ENCODE data around the gene B3GALT5. TPM values are rescaled to one million over a fixed set of nuclear protein-coding genes. Genes with fewer than 3 reads are reported as not detected.

B3GALT5 gene
- total RNA-seq, 1 donor from 2014 or later = 2.5 TPM

- DNase-seq (ENCODE audit: low read depth) (no peak), FAIRE-seq (no peak)
- no peak overlapping the region for H3K4me3 Mint-ChIP-seq (ENCODE audit: unreplicated experiment)
- no peak overlapping the region for H3K4me2 ChIP-seq (ENCODE audit: low read length)
- H3K4me1 Mint-ChIP-seq (ENCODE audit: low read depth, unreplicated experiment) = peaks cover 40% of the 10 kb centered on the region
- no peak overlapping the region for H3K27ac ChIP-seq (ENCODE audit: low read depth, low read length)
- peaks cover 1% of the 10 kb centered on the region for H3K36me3 Mint-ChIP-seq (ENCODE audit: low read depth, unreplicated experiment)
- no peaks in the 10 kb centered on the region for H4K20me1 ChIP-seq (ENCODE audit: insufficient read depth, low read length)
- H3K79me2 ChIP-seq (ENCODE audit: insufficient read depth, low read length) = no peaks in the 10 kb centered on the region
- H3K9me3 ChIP-seq (ENCODE audit: insufficient read depth, low read depth, low read length) = no peaks in the 10 kb centered on the region
- H3K9me3 Mint-ChIP-seq (ENCODE audit: unreplicated experiment) = no peaks in the 10 kb centered on the region
- peaks cover 25% of the 10 kb centered on the region for H3K4me1 ChIP-seq (ENCODE audit: insufficient read depth, low read length)
- TF ChIP-seq EZH2 (IDR thresholded peaks at IDR 0.05; ENCODE audit: insufficient read depth, low read length) = no peak
- TF ChIP-seq CTCF (IDR thresholded peaks at IDR 0.05; ENCODE audit: insufficient read depth, low read depth, low read length) = no peak
- H3K27me3 ChIP-seq (ENCODE audit: insufficient read depth, low read length) = no peaks in the 10 kb centered on the region
- H3K9ac ChIP-seq (ENCODE audit: low read length) = no peak overlapping the region
- H3K4me3 ChIP-seq (ENCODE audit: insufficient read depth, low read depth, low read length) = no peak overlapping the region
- peak overlapping the region; percentile 36 for H3K27ac Mint-ChIP-seq (ENCODE audit: unreplicated experiment)
- no peak overlapping the region for H2AFZ ChIP-seq (ENCODE audit: low read depth, low read length)
- H3K27me3 Mint-ChIP-seq (ENCODE audit: low read depth, unreplicated experiment) = no peaks in the 10 kb centered on the region
- no peaks in the 10 kb centered on the region for H3K36me3 ChIP-seq (ENCODE audit: insufficient read depth, low read length)
Observed at GRCh38 chr21:39637197-39637970, 24.6 kb downstream of the B3GALT5 start.

- no peak overlapping the region for H2AFZ ChIP-seq (ENCODE audit: low read depth, low read length)
- no peaks in the 10 kb centered on the region for H3K79me2 ChIP-seq (ENCODE audit: insufficient read depth, low read length)
- H3K9me3 ChIP-seq (ENCODE audit: insufficient read depth, low read depth, low read length) = no peaks in the 10 kb centered on the region
- H3K36me3 ChIP-seq (ENCODE audit: insufficient read depth, low read length) = no peaks in the 10 kb centered on the region
- no peaks in the 10 kb centered on the region for H4K20me1 ChIP-seq (ENCODE audit: insufficient read depth, low read length)
- H3K9me3 Mint-ChIP-seq (ENCODE audit: unreplicated experiment) = no peaks in the 10 kb centered on the region
- no peak overlapping the region for H3K9ac ChIP-seq (ENCODE audit: low read length)
- H3K27ac ChIP-seq (ENCODE audit: low read depth, low read length) = no peak overlapping the region
- peaks cover 34% of the 10 kb centered on the region for H3K4me1 Mint-ChIP-seq (ENCODE audit: low read depth, unreplicated experiment)
- H3K4me3 Mint-ChIP-seq (ENCODE audit: unreplicated experiment) = no peak overlapping the region
- peaks cover 20% of the 10 kb centered on the region for H3K4me1 ChIP-seq (ENCODE audit: insufficient read depth, low read length)
- H3K36me3 Mint-ChIP-seq (ENCODE audit: low read depth, unreplicated experiment) = peaks cover 1% of the 10 kb centered on the region
- FAIRE-seq (no peak), DNase-seq (ENCODE audit: low read depth) (no peak)
- no peak overlapping the region for H3K4me2 ChIP-seq (ENCODE audit: low read length)
- H3K4me3 ChIP-seq (ENCODE audit: insufficient read depth, low read depth, low read length) = no peak overlapping the region
- no peaks in the 10 kb centered on the region for H3K27me3 Mint-ChIP-seq (ENCODE audit: low read depth, unreplicated experiment)
- peak overlapping the region; percentile 36 for H3K27ac Mint-ChIP-seq (ENCODE audit: unreplicated experiment)
- no peaks in the 10 kb centered on the region for H3K27me3 ChIP-seq (ENCODE audit: insufficient read depth, low read length)
- TF ChIP-seq CTCF (IDR thresholded peaks at IDR 0.05; ENCODE audit: insufficient read depth, low read depth, low read length) = no peak
- no peak for TF ChIP-seq EZH2 (IDR thresholded peaks at IDR 0.05; ENCODE audit: insufficient read depth, low read length)
Observed at GRCh38 chr21:39637971-39638240, 25.2 kb downstream of the B3GALT5 start.

GRCh38 chr21:39638281-39638680 is 25.5 kb downstream of the B3GALT5 start:
- H4K20me1 ChIP-seq (ENCODE audit: insufficient read depth, low read length) = no peaks in the 10 kb centered on the region
- DNase-seq (ENCODE audit: low read depth) (no peak), FAIRE-seq (no peak)
- no peaks in the 10 kb centered on the region for H3K36me3 ChIP-seq (ENCODE audit: insufficient read depth, low read length)
- no peaks in the 10 kb centered on the region for H3K27me3 ChIP-seq (ENCODE audit: insufficient read depth, low read length)
- Mint-ChIP-seq H3K4me1 (ENCODE audit: low read depth, unreplicated experiment) (peaks cover 31% of the 10 kb centered on the region), H3K4me3 (ENCODE audit: unreplicated experiment) (no peak overlapping the region), H3K27ac (ENCODE audit: unreplicated experiment) (no peak overlapping the region), H3K9me3 (ENCODE audit: unreplicated experiment) (no peaks in the 10 kb centered on the region), H3K36me3 (ENCODE audit: low read depth, unreplicated experiment) (peaks cover 1% of the 10 kb centered on the region), H3K27me3 (ENCODE audit: low read depth, unreplicated experiment) (no peaks in the 10 kb centered on the region)
- H3K79me2 ChIP-seq (ENCODE audit: insufficient read depth, low read length) = no peaks in the 10 kb centered on the region
- no peak overlapping the region for H3K9ac ChIP-seq (ENCODE audit: low read length)
- peak overlapping the region; percentile 48 for H3K4me2 ChIP-seq (ENCODE audit: low read length)
- TF ChIP-seq CTCF (IDR thresholded peaks at IDR 0.05; ENCODE audit: insufficient read depth, low read depth, low read length) (no peak), EZH2 (IDR thresholded peaks at IDR 0.05; ENCODE audit: insufficient read depth, low read length) (no peak)
- H2AFZ ChIP-seq (ENCODE audit: low read depth, low read length) = peak overlapping the region; percentile 3
- H3K4me3 ChIP-seq (ENCODE audit: insufficient read depth, low read depth, low read length) = no peak overlapping the region
- H3K9me3 ChIP-seq (ENCODE audit: insufficient read depth, low read depth, low read length) = no peaks in the 10 kb centered on the region
- H3K27ac ChIP-seq (ENCODE audit: low read depth, low read length) = no peak overlapping the region
- peaks cover 16% of the 10 kb centered on the region for H3K4me1 ChIP-seq (ENCODE audit: insufficient read depth, low read length)
